ENCODE data around the gene PLSCR2.

- TF ChIP-seq CTCF (conservative IDR thresholded peaks at IDR 0.05; ENCODE audit: low read depth, low read length) (no peak), EZH2 (IDR thresholded peaks at IDR 0.05; ENCODE audit: low read length, unreplicated experiment) (no peak), EZH2phosphoT487 (IDR thresholded peaks at IDR 0.05; ENCODE audit: borderline replicate concordance, low read length) (no peak)
These were observed 4.6 kb downstream of the PLSCR2 start for GRCh38 chr3:146464783-146465182.

Measured in PC-3 (cell line).